RKO (cell line): ENCODE measurements around the gene GNAI1.

Experiments
- DNase-seq: peaks from one replicate; pipeline ENCODE4 v3.0.0-alpha.2; 2016; ENCODE audit warnings: low spot score

Gene GNAI1

GRCh38 chr7:80253237-80253636 lies 118.6 kb downstream of the GNAI1 start:
- no peak for DNase-seq

- no peak for DNase-seq
These were observed 119.0 kb downstream of the GNAI1 start for GRCh38 chr7:80253653-80254052.

- no peak for DNase-seq
These were observed 121.0 kb downstream of the GNAI1 start for GRCh38 chr7:80255656-80256055.

DNA sequence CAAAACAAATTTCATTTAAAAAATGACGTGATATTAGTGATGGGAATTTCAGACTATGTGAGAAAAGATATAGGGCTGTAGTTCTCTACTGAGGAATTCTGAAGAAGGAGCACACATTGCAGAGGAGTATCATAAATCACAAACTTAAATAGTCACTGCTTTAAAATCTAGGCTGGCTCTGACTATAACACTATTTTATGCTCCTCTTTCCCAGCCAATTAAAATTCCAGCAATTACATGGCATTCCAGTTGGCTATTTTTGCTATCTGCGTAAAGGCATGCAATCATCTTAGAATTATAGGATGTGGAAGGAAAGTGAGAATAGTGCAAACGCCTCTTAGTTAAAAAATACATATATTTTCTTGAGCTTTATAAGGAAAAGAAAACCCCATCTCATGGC lies 123.1 kb downstream of the GNAI1 start:
- no peak for DNase-seq

- DNase-seq: no peak
These were observed 126.0 kb downstream of the GNAI1 start for GRCh38 chr7:80260606-80261005.

DNA sequence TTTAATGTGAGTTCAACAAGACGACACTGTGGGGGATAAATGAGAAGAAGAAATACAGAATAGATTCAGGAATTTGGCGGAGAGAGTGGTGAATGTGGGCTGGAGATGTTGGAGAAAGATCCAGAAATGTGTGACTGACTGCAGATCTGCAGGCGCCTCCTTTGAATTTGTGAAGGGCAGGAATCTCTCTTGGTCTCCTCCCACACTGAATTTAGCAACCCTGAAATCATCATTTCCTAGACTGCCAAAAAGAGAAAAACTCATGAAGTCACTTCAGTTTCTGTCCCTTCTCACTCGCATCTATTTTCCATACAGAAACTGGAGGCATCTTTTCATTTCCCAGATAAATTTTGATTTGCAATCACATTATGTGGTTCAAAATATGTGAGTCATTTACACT lies 128.7 kb downstream of the GNAI1 start:
- no peak for DNase-seq

DNA sequence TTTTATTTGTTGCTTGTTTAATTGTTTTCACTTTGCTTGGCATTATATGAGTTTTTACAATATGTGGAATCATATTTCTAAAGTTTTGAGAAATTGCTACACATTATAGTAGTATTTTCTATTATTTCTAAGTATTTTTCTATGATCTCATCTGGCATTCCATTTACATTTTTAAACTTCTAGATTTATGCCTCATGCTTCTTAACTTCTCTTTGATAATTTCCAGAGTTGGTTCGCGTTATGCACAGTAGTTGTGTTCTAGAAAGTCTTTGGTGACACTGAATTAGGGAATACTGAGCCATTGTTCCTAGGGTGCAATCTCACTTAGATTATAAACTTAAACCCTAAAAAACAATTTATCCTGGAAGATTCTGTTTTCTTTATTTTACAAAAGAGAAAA lies 129.2 kb downstream of the GNAI1 start:
- no peak for DNase-seq

DNA sequence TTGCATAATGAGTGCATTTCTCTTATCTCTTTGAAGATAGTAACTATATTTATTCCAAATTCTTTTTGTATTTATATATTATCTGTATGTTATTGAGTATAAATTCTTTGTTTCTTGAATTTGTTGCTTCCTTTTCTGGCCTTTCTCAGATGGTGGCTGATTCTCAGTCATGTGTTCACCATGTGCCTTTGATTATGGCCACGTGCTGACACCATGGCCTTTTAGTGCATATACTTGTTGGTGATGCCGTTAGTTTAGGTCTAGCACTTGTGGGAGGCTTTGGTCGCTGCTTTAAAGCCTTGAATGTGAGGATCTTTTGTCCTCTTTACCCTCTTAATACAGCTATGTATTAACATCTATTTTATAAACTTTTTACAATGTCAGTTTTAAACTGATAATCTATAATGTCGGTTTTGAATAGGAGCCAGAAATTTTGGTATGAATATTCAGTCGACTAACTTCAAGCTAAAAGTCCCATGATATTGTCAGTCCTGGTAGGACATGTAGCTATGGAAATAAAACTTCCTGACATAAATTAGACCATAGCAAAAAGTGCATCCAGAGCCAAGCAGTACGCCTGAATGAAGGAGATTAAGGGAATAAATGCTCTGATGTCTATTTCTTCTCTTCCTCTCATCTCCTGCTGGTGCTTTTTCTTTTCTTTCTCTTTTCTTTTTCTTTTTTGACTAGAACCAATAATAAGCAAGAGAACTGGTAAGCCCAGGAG lies 130.3 kb downstream of the GNAI1 start:
- DNase-seq: no peak

GRCh38 chr7:80272560-80273239 lies 138.1 kb downstream of the GNAI1 start:
- DNase-seq: no peak

- no peak for DNase-seq
These were observed 138.7 kb downstream of the GNAI1 start for GRCh38 chr7:80273327-80273726.

- no peak for DNase-seq
These were observed 140.6 kb downstream of the GNAI1 start for GRCh38 chr7:80275192-80275605.
